ENCODE results near the gene CYP19A1.

CYP19A1 gene

GRCh38 chr15:51313644-51314280 is 24.6 kb downstream of the CYP19A1 start:
- Histone ChIP-seq H3K79me2 (no peaks in the 10 kb centered on the region), H3K36me3 (ENCODE audit: control insufficient read depth, insufficient read depth, low read length) (no peaks in the 10 kb centered on the region), H3K4me1 (no peaks in the 10 kb centered on the region), H3K4me3 (ENCODE audit: low read depth, low read length) (no peak overlapping the region), H3K27me3 (ENCODE audit: control insufficient read depth, insufficient read depth, low read length) (no peaks in the 10 kb centered on the region), H3K27ac (no peak overlapping the region), H3K4me2 (ENCODE audit: low read length) (no peak overlapping the region), H3K9ac (no peak overlapping the region), H2AFZ (no peak overlapping the region), H3K9me3 (ENCODE audit: control insufficient read depth, low read length) (no peaks in the 10 kb centered on the region)
- TF ChIP-seq CTCF (IDR thresholded peaks at IDR 0.05): no peak

DNA sequence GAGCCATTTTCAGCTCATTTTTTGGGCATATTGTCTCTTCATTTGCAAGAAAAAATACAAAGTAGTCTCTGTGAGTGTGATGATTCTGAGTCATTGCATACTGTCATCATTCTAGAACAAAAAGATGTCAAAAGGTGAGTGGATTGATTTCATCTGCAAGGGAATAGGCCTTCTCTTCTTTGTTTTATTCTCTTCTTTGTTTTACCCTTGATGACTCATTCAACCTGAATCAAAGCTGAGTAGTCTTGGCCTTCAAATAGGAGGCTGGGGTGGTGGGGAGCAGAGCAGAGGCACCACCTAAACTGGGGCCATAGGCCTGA is 25.4 kb downstream of the CYP19A1 start:
- no peak for TF ChIP-seq CTCF (IDR thresholded peaks at IDR 0.05)
- Histone ChIP-seq H3K79me2 (no peaks in the 10 kb centered on the region), H3K27me3 (ENCODE audit: control insufficient read depth, insufficient read depth, low read length) (no peaks in the 10 kb centered on the region), H3K4me2 (ENCODE audit: low read length) (no peak overlapping the region), H2AFZ (no peak overlapping the region), H3K27ac (no peak overlapping the region), H3K4me3 (ENCODE audit: low read depth, low read length) (no peak overlapping the region), H3K4me1 (no peaks in the 10 kb centered on the region), H3K9ac (no peak overlapping the region), H3K9me3 (ENCODE audit: control insufficient read depth, low read length) (no peaks in the 10 kb centered on the region), H3K36me3 (ENCODE audit: control insufficient read depth, insufficient read depth, low read length) (no peaks in the 10 kb centered on the region)

GRCh38 chr15:51312166-51313073 is 26.0 kb downstream of the CYP19A1 start:
- Histone ChIP-seq H3K36me3 (ENCODE audit: control insufficient read depth, insufficient read depth, low read length) (no peaks in the 10 kb centered on the region), H3K9ac (no peak overlapping the region), H3K4me3 (ENCODE audit: low read depth, low read length) (no peak overlapping the region), H3K79me2 (no peaks in the 10 kb centered on the region), H3K27me3 (ENCODE audit: control insufficient read depth, insufficient read depth, low read length) (no peaks in the 10 kb centered on the region), H3K9me3 (ENCODE audit: control insufficient read depth, low read length) (no peaks in the 10 kb centered on the region), H3K4me1 (no peaks in the 10 kb centered on the region), H3K4me2 (ENCODE audit: low read length) (no peak overlapping the region), H3K27ac (no peak overlapping the region), H2AFZ (no peak overlapping the region)
- no peak for TF ChIP-seq CTCF (IDR thresholded peaks at IDR 0.05)

DNA sequence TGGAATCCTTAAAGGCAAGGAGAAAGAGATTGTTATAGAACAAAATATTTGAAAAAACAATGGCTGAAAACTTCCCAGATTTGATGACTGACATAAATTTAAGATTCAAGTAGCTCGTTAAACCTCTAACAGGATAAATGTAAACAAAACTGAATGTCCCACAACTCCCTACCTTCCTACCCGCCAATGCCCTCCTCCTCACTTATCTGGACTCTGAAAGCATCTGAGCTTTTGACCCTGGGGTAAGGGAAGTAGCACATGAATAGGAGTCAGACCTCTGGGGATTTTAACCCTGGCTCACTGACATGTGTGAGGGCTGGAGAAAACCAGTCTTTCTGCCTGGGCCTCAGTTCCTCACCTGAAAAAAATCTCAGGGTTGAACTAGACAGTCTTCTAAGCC is 26.9 kb downstream of the CYP19A1 start:
- Histone ChIP-seq H3K4me3 (ENCODE audit: low read depth, low read length) (no peak overlapping the region), H3K27me3 (ENCODE audit: control insufficient read depth, insufficient read depth, low read length) (no peaks in the 10 kb centered on the region), H3K9ac (no peak overlapping the region), H3K4me2 (ENCODE audit: low read length) (no peak overlapping the region), H3K4me1 (no peaks in the 10 kb centered on the region), H3K79me2 (no peaks in the 10 kb centered on the region), H2AFZ (no peak overlapping the region), H3K36me3 (ENCODE audit: control insufficient read depth, insufficient read depth, low read length) (no peaks in the 10 kb centered on the region), H3K27ac (no peak overlapping the region), H3K9me3 (ENCODE audit: control insufficient read depth, low read length) (no peaks in the 10 kb centered on the region)
- TF ChIP-seq CTCF (IDR thresholded peaks at IDR 0.05): no peak
